Activated CD4-positive, alpha-beta T cell treated with anti-CD3 and anti-CD28 coated beads, Interleukin-2, amount 10 ng/mL, durations not matched to agents 7 days and 5 days (primary cell): ENCODE results near the gene KDM6A. TPM values are rescaled to one million over a fixed set of nuclear protein-coding genes. Genes with fewer than 3 reads are reported as not detected.
A peak's percentile ranks its signal among the peaks of the same experiment; 100 is the strongest.
"Not testable (repeated sequence)": the region's sequence is repeated elsewhere in the genome, so short reads cannot be mapped to it uniquely, and the experiment has no call there.

Experiments used
- CTCF ChIA-PET: fragments of 350-600 bp; sonication (Branson Sonifier 250); formaldehyde crosslinking; loops from one replicate; lab custom pipeline; 2021; ENCODE audit warnings: antibody characterized with exemption; lab: Charles Lee
- POLR2A ChIA-PET: fragments of 350-600 bp; sonication (Branson Sonifier 250); formaldehyde crosslinking; loops from one replicate; lab custom pipeline; 2021; ENCODE audit warnings: antibody characterized with exemption; lab: Charles Lee
- DNase-seq: peaks from one replicate; pipeline ENCODE4 v3.0.0-alpha.2; 2020
- H3K27ac Mint-ChIP-seq: one replicate; pipeline ENCODE4 v1.8.0; 2021; ENCODE audit warnings: mild to moderate bottlenecking, moderate library complexity, mixed read lengths
- H3K27me3 Mint-ChIP-seq: one replicate; pipeline ENCODE4 v1.8.0; 2021; ENCODE audit warnings: mixed read lengths
- H3K36me3 Mint-ChIP-seq: one replicate; pipeline ENCODE4 v1.8.0; 2021; ENCODE audit warnings: low read depth, mixed read lengths
- H3K4me1 Mint-ChIP-seq: one replicate; pipeline ENCODE4 v1.8.0; 2021; ENCODE audit warnings: mixed read lengths
- H3K4me3 Mint-ChIP-seq: one replicate; pipeline ENCODE4 v1.8.0; 2021; ENCODE audit warnings: mild to moderate bottlenecking, moderate library complexity, mixed read lengths
- H3K9me3 Mint-ChIP-seq: one replicate; pipeline ENCODE4 v1.8.0; 2021; ENCODE audit warnings: mixed read lengths
- total RNA-seq, 2 experiments: library from RNA; stranded (reverse); gene quantifications; one replicate each; pipeline ENCODE4 v1.2.3, GENCODE V29; 2021

Gene KDM6A
- total RNA-seq, 2 experiments from 2014 or later: 26.6 to 27.6 TPM

DNA sequence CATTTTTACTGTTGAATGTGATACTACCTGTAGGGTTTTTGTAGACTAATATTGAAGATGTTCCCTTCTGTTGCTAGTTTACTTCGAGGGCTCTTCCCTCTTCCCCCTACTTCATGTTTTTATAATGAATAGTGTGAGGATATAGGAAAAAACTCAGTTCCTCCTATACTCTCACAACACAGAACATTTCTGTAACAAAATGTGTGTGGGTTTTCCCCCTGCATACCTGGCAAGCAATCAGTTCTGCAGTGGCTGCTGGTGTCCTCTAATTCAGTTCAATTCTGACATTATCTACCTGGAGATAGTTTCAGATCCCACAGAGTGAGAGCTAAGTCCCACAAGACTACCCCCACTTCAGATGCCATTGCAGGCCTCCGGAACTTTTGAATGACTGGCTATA, 107.9 kb downstream of the KDM6A start:
- H3K9me3 Mint-ChIP-seq: peaks cover 2% of the 10 kb centered on the region
- ChIA-PET POLR2A (no interaction called here), CTCF (no interaction called here)
- H3K27ac Mint-ChIP-seq: no peak overlapping the region
- no peak overlapping the region for H3K4me3 Mint-ChIP-seq
- no peak for DNase-seq
- peaks cover 2% of the 10 kb centered on the region for H3K4me1 Mint-ChIP-seq
- H3K27me3 Mint-ChIP-seq: no peaks in the 10 kb centered on the region
- peaks cover 23% of the 10 kb centered on the region for H3K36me3 Mint-ChIP-seq

GRCh38 chrX:44989995-44990770, 117.2 kb downstream of the KDM6A start:
- Mint-ChIP-seq H3K4me1 (peaks cover 4% of the 10 kb centered on the region), H3K9me3 (peaks cover 3% of the 10 kb centered on the region), H3K36me3 (peaks cover 54% of the 10 kb centered on the region), H3K27ac (no peak overlapping the region), H3K4me3 (no peak overlapping the region), H3K27me3 (no peaks in the 10 kb centered on the region)
- POLR2A ChIA-PET: no interaction called here
- DNase-seq: no peak
- CTCF ChIA-PET: no interaction called here

DNA sequence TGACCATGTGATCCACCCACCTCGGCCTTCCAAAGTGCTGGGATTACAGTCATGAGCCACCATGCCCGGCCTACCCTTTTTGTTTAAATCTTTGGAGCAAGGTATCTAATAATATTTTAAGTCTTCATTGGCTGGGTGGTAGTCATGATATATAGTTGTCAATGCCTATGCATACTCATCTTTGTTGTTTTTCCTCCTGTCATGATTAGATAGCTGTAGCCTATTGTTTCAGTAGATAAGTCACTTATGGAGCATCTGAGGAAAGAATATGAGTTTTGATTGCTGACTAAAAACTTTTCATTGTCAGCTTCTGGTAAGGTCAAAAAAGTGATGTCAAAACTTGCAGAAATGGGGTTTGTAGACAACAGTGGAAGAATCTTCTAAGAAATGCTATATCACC, 119.8 kb downstream of the KDM6A start:
- no peaks in the 10 kb centered on the region for H3K27me3 Mint-ChIP-seq

DNA sequence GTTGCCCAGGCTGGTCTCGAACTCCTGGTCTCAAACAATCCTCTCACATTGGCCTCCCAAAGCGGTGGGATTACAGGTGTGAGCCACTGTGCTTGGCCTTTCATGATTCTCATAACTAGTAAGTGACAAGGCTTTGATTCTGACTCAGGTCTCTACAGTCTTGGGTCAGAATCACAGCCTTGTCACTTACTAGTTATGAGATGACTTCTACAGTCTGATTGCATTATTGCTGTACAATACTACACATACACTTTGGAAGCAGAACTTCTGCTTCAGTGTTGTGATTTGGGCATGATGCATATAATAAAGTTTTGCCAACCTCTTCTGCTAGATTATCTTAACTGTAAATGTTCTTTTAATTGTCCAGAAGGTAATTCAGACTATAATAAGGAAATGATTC, 123.3 kb downstream of the KDM6A start:
- no peaks in the 10 kb centered on the region for H3K9me3 Mint-ChIP-seq
- peaks cover 46% of the 10 kb centered on the region for H3K4me1 Mint-ChIP-seq
- CTCF ChIA-PET: no interaction called here
- H3K27ac Mint-ChIP-seq: no peak overlapping the region
- H3K4me3 Mint-ChIP-seq: no peak overlapping the region
- DNase-seq: no peak
- no peaks in the 10 kb centered on the region for H3K27me3 Mint-ChIP-seq
- POLR2A ChIA-PET: no interaction called here
- H3K36me3 Mint-ChIP-seq: peaks cover 32% of the 10 kb centered on the region

More for the DNA sequence above, 119.8 kb downstream of the KDM6A start:
- Mint-ChIP-seq H3K27ac (no peak overlapping the region), H3K4me1 (peaks cover 19% of the 10 kb centered on the region), H3K36me3 (peaks cover 43% of the 10 kb centered on the region), H3K9me3 (no peaks in the 10 kb centered on the region), H3K4me3 (no peak overlapping the region)
- no peak for DNase-seq
- POLR2A ChIA-PET: interaction anchor here (0.6 kb wide), 1 partner anchor 667 kb away, joined by 3 read pairs; no protein-coding TSS in a partner anchor
- CTCF ChIA-PET: no interaction called here

GRCh38 chrX:44997282-44997812, 124.4 kb downstream of the KDM6A start:
- POLR2A ChIA-PET: no interaction called here
- H3K4me1 Mint-ChIP-seq: peaks cover 53% of the 10 kb centered on the region

GRCh38 chrX:44997888-44998287, 124.9 kb downstream of the KDM6A start:
- H3K4me3 Mint-ChIP-seq: peak overlapping the region; percentile 11
- H3K4me1 Mint-ChIP-seq: peaks cover 53% of the 10 kb centered on the region
- no peaks in the 10 kb centered on the region for H3K9me3 Mint-ChIP-seq
- peak overlapping the region; percentile 82 for H3K27ac Mint-ChIP-seq
- no peaks in the 10 kb centered on the region for H3K27me3 Mint-ChIP-seq
- H3K36me3 Mint-ChIP-seq: peaks cover 26% of the 10 kb centered on the region
- ChIA-PET CTCF (no interaction called here), POLR2A (no interaction called here)
- DNase-seq: no peak

More at GRCh38 chrX:44997282-44997812, 124.4 kb downstream of the KDM6A start:
- Mint-ChIP-seq H3K9me3 (no peaks in the 10 kb centered on the region), H3K27ac (peak overlapping the region; percentile 82), H3K27me3 (no peaks in the 10 kb centered on the region), H3K4me3 (peak overlapping the region; percentile 11), H3K36me3 (peaks cover 30% of the 10 kb centered on the region)
- CTCF ChIA-PET: no interaction called here
- DNase-seq: no peak

DNA sequence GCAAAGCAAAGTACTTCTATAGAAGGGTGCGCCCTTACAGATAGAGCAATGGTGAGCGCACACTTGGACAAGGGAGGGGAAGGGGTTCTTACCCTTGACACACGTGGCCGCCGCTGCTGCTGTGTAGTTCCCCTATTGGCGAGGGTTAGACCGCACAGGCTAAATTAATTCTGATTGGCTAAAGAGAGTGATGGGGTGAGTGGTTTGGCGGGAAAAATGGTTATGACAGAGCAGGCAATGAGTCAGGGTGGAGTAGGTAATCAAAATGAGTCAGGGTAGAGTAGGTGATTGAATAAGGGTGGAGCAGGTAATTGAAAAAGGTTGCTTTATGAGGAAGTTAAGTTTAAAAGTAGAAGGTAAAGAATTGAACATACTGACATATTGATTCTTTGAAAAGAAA, 126.2 kb downstream of the KDM6A start:
- POLR2A ChIA-PET, DNase-seq, H3K27me3 Mint-ChIP-seq, H3K4me3 Mint-ChIP-seq, H3K9me3 Mint-ChIP-seq: not testable (repeated sequence)
- peaks cover 19% of the 10 kb centered on the region for H3K36me3 Mint-ChIP-seq
- peaks cover 51% of the 10 kb centered on the region for H3K4me1 Mint-ChIP-seq
- CTCF ChIA-PET: interaction anchor here (1.1 kb wide), 1 partner anchor 14 kb away, joined by 3 read pairs; no protein-coding TSS in a partner anchor
- peak overlapping the region; percentile 33 for H3K27ac Mint-ChIP-seq

DNA sequence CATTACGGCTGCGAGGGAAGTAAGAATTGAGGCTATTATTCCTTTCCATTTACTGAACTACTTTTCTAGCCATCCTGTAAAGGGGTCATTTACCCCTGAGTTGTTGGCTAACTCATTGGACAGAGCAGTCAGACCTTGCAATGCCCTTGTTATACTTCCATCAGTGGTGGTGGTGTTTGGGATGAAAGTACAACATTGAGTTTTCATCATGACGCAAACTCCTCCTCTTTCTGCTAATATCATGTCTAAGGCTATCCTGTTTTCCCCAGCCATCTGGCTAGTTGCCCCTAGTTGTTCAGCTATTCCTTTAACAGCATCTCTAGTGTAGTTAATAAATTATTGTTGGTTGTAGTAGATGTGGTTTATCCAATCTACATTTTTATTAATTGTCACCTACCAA, 126.9 kb downstream of the KDM6A start:
- H3K4me3 Mint-ChIP-seq, H3K27me3 Mint-ChIP-seq, POLR2A ChIA-PET, DNase-seq, H3K9me3 Mint-ChIP-seq: not testable (repeated sequence)
- Mint-ChIP-seq H3K4me1 (peaks cover 49% of the 10 kb centered on the region), H3K27ac (peak overlapping the region; percentile 22), H3K36me3 (peaks cover 19% of the 10 kb centered on the region)
- CTCF ChIA-PET: interaction anchor here (0.6 to 1.1 kb wide), 2 partner anchors 13 to 1275 kb away, joined by 3 read pairs; no protein-coding TSS in a partner anchor

GRCh38 chrX:45001048-45001447, 128.1 kb downstream of the KDM6A start:
- peak overlapping the region; percentile 76 for H3K27ac Mint-ChIP-seq
- H3K9me3 Mint-ChIP-seq: no peaks in the 10 kb centered on the region
- no peaks in the 10 kb centered on the region for H3K27me3 Mint-ChIP-seq
- POLR2A ChIA-PET: no interaction called here
- H3K36me3 Mint-ChIP-seq: peaks cover 23% of the 10 kb centered on the region
- CTCF ChIA-PET: no interaction called here
- H3K4me1 Mint-ChIP-seq: peaks cover 51% of the 10 kb centered on the region
- peak overlapping the region; percentile 64 for H3K4me3 Mint-ChIP-seq
- DNase-seq: no peak

GRCh38 chrX:45003085-45003484, 130.1 kb downstream of the KDM6A start:
- H3K27me3 Mint-ChIP-seq: no peaks in the 10 kb centered on the region
- peaks cover 36% of the 10 kb centered on the region for H3K4me1 Mint-ChIP-seq
- no peak overlapping the region for H3K27ac Mint-ChIP-seq
- no peak for DNase-seq
- no peak overlapping the region for H3K4me3 Mint-ChIP-seq
- ChIA-PET CTCF (no interaction called here), POLR2A (no interaction called here)
- H3K9me3 Mint-ChIP-seq: peaks cover 4% of the 10 kb centered on the region
- peaks cover 28% of the 10 kb centered on the region for H3K36me3 Mint-ChIP-seq

GRCh38 chrX:45006002-45006800, 133.2 kb downstream of the KDM6A start:
- CTCF ChIA-PET: no interaction called here
- H3K27ac Mint-ChIP-seq: no peak overlapping the region
- no peak for DNase-seq
- peaks cover 13% of the 10 kb centered on the region for H3K4me1 Mint-ChIP-seq
- no peaks in the 10 kb centered on the region for H3K27me3 Mint-ChIP-seq
- POLR2A ChIA-PET: no interaction called here
- peaks cover 4% of the 10 kb centered on the region for H3K9me3 Mint-ChIP-seq
- H3K36me3 Mint-ChIP-seq: peaks cover 19% of the 10 kb centered on the region
- no peak overlapping the region for H3K4me3 Mint-ChIP-seq

GRCh38 chrX:45007598-45007997, 134.6 kb downstream of the KDM6A start:
- no peak overlapping the region for H3K4me3 Mint-ChIP-seq
- H3K4me1 Mint-ChIP-seq: peaks cover 5% of the 10 kb centered on the region
- no peaks in the 10 kb centered on the region for H3K27me3 Mint-ChIP-seq
- DNase-seq: no peak
- ChIA-PET CTCF (interaction anchor here (1.1 kb wide), 1 partner anchor 133 kb away, joined by 3 read pairs; no protein-coding TSS in a partner anchor), POLR2A (no interaction called here)
- peaks cover 4% of the 10 kb centered on the region for H3K9me3 Mint-ChIP-seq
- peaks cover 19% of the 10 kb centered on the region for H3K36me3 Mint-ChIP-seq
- no peak overlapping the region for H3K27ac Mint-ChIP-seq
